HL-60 (cell line): ENCODE results near the gene IFI44.

Experiments
- DNase-seq, 2 experiments: peaks; one replicate each; pipeline ENCODE4 v3.0.0-alpha.2; 2010 to 2020; ENCODE audit warnings: low read depth in 1 of 2, low spot score in 1 of 2
- H3K27ac ChIP-seq: fragments of 250-450 bp; sonication (Bioruptor Pico); replicated peaks from 2 replicates; pipeline ENCODE4 v1.5.1; 2020; ENCODE audit warnings: mild to moderate bottlenecking, moderate library complexity
- H3K27me3 ChIP-seq: fragments of 250-450 bp; sonication (Bioruptor Pico); 2 replicates; pipeline ENCODE4 v1.5.1; 2021; ENCODE audit warnings: mild to moderate bottlenecking, moderate library complexity; ENCODE audit not compliant: insufficient read depth, poor library complexity, severe bottlenecking
- H3K4me3 ChIP-seq: replicated peaks from 2 replicates; pipeline ENCODE4 v1.5.1; 2011; ENCODE audit warnings: mild to moderate bottlenecking, control low read depth, low read length; ENCODE audit not compliant: insufficient read depth
- GABPA ChIP-seq: IDR thresholded peaks from 2 replicates; pipeline ENCODE4 v1.6.1; 2012; ENCODE audit warnings: low read depth
- POLR2AphosphoS5 ChIP-seq: IDR thresholded peaks from 2 replicates; pipeline ENCODE4 v1.6.1; 2012; ENCODE audit warnings: low read depth
- SPI1 ChIP-seq: IDR thresholded peaks from 2 replicates; pipeline ENCODE4 v1.6.1; 2012; ENCODE audit warnings: low read depth, mild to moderate bottlenecking, borderline replicate concordance
- TF ChIP-seq, protein P1 (sequence below): IDR thresholded peaks from 2 replicates; pipeline ENCODE4 v1.6.1; 2012; ENCODE audit warnings: low read depth; ENCODE audit not compliant: insufficient replicate concordance
- TF ChIP-seq, protein P2 (sequence below): IDR thresholded peaks from one replicate; pipeline ENCODE4 v1.5.1; 2011; ENCODE audit warnings: low read length, control low read depth, inconsistent platforms; ENCODE audit not compliant: insufficient read depth

Gene IFI44

DNA sequence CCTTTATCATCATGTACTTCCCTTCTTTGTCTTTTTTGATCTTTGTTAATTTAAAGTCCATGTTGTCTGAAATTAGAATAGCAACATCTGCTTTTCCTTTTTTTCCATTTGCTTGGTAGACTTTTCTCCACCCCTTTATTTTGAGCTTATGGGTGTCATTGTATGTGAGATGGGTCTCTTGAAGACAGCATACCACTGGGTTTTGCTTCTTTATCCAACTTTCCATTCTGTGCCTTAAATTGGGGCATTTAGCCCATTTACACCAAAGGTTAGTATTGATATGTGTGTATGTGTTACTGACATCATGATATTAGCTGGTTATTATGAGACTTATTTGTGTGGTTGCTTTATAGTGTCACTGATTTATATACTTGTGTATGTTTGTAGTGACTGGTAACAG lies 50.2 kb downstream of the IFI44 start:
- TF ChIP-seq SPI1 (no peak), POLR2AphosphoS5 (no peak), GABPA (no peak)
- TF ChIP-seq, protein P1, sequence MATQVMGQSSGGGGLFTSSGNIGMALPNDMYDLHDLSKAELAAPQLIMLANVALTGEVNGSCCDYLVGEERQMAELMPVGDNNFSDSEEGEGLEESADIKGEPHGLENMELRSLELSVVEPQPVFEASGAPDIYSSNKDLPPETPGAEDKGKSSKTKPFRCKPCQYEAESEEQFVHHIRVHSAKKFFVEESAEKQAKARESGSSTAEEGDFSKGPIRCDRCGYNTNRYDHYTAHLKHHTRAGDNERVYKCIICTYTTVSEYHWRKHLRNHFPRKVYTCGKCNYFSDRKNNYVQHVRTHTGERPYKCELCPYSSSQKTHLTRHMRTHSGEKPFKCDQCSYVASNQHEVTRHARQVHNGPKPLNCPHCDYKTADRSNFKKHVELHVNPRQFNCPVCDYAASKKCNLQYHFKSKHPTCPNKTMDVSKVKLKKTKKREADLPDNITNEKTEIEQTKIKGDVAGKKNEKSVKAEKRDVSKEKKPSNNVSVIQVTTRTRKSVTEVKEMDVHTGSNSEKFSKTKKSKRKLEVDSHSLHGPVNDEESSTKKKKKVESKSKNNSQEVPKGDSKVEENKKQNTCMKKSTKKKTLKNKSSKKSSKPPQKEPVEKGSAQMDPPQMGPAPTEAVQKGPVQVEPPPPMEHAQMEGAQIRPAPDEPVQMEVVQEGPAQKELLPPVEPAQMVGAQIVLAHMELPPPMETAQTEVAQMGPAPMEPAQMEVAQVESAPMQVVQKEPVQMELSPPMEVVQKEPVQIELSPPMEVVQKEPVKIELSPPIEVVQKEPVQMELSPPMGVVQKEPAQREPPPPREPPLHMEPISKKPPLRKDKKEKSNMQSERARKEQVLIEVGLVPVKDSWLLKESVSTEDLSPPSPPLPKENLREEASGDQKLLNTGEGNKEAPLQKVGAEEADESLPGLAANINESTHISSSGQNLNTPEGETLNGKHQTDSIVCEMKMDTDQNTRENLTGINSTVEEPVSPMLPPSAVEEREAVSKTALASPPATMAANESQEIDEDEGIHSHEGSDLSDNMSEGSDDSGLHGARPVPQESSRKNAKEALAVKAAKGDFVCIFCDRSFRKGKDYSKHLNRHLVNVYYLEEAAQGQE = no peak
- TF ChIP-seq, protein P2, sequence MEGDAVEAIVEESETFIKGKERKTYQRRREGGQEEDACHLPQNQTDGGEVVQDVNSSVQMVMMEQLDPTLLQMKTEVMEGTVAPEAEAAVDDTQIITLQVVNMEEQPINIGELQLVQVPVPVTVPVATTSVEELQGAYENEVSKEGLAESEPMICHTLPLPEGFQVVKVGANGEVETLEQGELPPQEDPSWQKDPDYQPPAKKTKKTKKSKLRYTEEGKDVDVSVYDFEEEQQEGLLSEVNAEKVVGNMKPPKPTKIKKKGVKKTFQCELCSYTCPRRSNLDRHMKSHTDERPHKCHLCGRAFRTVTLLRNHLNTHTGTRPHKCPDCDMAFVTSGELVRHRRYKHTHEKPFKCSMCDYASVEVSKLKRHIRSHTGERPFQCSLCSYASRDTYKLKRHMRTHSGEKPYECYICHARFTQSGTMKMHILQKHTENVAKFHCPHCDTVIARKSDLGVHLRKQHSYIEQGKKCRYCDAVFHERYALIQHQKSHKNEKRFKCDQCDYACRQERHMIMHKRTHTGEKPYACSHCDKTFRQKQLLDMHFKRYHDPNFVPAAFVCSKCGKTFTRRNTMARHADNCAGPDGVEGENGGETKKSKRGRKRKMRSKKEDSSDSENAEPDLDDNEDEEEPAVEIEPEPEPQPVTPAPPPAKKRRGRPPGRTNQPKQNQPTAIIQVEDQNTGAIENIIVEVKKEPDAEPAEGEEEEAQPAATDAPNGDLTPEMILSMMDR = no peak

DNA sequence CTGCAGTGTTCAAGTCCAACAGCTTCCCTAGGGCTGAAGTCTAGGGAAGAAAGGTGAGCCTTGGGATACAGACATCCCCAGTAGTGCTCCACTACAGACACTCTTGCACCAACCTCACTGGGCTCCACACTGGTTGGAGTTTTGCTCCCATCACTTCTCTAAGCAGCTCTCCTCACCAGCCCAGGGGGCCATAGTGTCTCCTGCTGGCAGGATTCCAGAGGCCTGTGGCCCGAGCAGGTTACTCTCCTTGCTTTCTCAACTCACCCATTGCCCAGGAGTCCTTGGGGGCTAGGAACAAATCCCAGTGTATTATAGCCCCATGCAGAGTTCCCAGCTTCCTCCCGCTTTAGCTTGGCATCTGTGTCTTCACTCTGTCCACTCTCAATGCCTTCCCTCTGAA lies 52.8 kb downstream of the IFI44 start:
- H3K4me3 ChIP-seq = no peak overlapping the region
- TF ChIP-seq GABPA (no peak), SPI1 (no peak), POLR2AphosphoS5 (no peak)
- TF ChIP-seq, protein P2 = no peak
- TF ChIP-seq, protein P1 = no peak
- DNase-seq = no peak
- no peak overlapping the region for H3K27ac ChIP-seq
- no peaks in the 10 kb centered on the region for H3K27me3 ChIP-seq

More for the DNA sequence above, 50.2 kb downstream of the IFI44 start:
- no peak overlapping the region for H3K4me3 ChIP-seq
- no peak for DNase-seq
- no peaks in the 10 kb centered on the region for H3K27me3 ChIP-seq
- H3K27ac ChIP-seq = no peak overlapping the region

DNA sequence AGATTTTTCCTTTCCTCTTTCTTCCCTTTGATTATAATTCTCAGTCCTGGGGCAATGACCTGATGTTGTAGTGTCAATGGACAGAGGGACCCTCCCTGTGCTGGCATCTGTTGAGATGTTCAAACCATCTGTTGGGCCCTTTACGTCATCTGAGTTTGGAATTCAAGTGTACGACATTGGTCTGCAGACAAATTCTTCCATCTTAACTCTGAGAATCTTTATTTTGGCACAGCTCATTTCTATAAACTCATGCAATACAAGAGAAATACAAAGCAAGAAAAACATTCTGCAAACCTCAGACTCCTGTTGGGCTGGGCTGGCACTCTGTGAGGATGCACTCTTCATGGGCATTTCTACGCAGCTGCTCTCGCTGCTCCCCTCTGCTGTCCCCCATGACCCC lies 54.2 kb downstream of the IFI44 start:
- TF ChIP-seq GABPA (no peak), SPI1 (no peak), POLR2AphosphoS5 (no peak)
- TF ChIP-seq, protein P1 = no peak
- TF ChIP-seq, protein P2 = no peak
- no peak for DNase-seq

More for the DNA sequence above, 54.2 kb downstream of the IFI44 start:
- Histone ChIP-seq H3K27ac (no peak overlapping the region), H3K27me3 (no peaks in the 10 kb centered on the region), H3K4me3 (no peak overlapping the region)
